ENCODE results near the gene LSP1. TPM values are rescaled to one million over a fixed set of nuclear protein-coding genes. Genes with fewer than 3 reads are reported as not detected.

Gene LSP1
- polyA plus RNA-seq, 1 donor from 2014 or later, result not detected

GRCh38 chr11:1864231-1864630 is 11.3 kb downstream of the LSP1 start:
- TF ChIP-seq RAD21 (conservative IDR thresholded peaks at IDR 0.05) (no peak), POLR2AphosphoS5 (IDR thresholded peaks at IDR 0.05) (no peak), EZH2 (IDR thresholded peaks at IDR 0.05; ENCODE audit: borderline replicate concordance, insufficient read depth, low read length, poor library complexity, severe bottlenecking) (no peak), TAF1 (IDR thresholded peaks at IDR 0.05; ENCODE audit: low read depth) (no peak), SMC3 (conservative IDR thresholded peaks at IDR 0.05; ENCODE audit: poor library complexity) (no peak), MXI1 (conservative IDR thresholded peaks at IDR 0.05; ENCODE audit: poor library complexity, severe bottlenecking) (no peak)
- TF ChIP-seq, protein P1, sequence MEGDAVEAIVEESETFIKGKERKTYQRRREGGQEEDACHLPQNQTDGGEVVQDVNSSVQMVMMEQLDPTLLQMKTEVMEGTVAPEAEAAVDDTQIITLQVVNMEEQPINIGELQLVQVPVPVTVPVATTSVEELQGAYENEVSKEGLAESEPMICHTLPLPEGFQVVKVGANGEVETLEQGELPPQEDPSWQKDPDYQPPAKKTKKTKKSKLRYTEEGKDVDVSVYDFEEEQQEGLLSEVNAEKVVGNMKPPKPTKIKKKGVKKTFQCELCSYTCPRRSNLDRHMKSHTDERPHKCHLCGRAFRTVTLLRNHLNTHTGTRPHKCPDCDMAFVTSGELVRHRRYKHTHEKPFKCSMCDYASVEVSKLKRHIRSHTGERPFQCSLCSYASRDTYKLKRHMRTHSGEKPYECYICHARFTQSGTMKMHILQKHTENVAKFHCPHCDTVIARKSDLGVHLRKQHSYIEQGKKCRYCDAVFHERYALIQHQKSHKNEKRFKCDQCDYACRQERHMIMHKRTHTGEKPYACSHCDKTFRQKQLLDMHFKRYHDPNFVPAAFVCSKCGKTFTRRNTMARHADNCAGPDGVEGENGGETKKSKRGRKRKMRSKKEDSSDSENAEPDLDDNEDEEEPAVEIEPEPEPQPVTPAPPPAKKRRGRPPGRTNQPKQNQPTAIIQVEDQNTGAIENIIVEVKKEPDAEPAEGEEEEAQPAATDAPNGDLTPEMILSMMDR (IDR thresholded peaks at IDR 0.05; ENCODE audit: poor library complexity, severe bottlenecking), result no peak
- Histone ChIP-seq H3F3A (ENCODE audit: insufficient read depth, low read length, poor library complexity, severe bottlenecking) (no peaks in the 10 kb centered on the region), H2AFZ (ENCODE audit: low read depth, low read length) (no peak overlapping the region), H3K9me3 (ENCODE audit: low read length) (no peaks in the 10 kb centered on the region), H3K9me2 (ENCODE audit: insufficient read depth, low read length) (no peaks in the 10 kb centered on the region), H3K27ac (ENCODE audit: low read length) (no peak overlapping the region), H3K9ac (ENCODE audit: low read length) (no peak overlapping the region), H3K4me2 (ENCODE audit: low read length) (no peak overlapping the region), H3K79me2 (replicated peaks; ENCODE audit: insufficient read depth, low read length) (no peaks in the 10 kb centered on the region), H3K27me3 (ENCODE audit: insufficient read depth, low read depth, low read length) (no peaks in the 10 kb centered on the region), H3K36me3 (ENCODE audit: insufficient read depth, low read length) (no peaks in the 10 kb centered on the region), H3K4me3 (ENCODE audit: low read length) (no peak overlapping the region), H4K20me1 (ENCODE audit: insufficient read depth) (no peaks in the 10 kb centered on the region)

- Histone ChIP-seq H3F3A (ENCODE audit: insufficient read depth, low read length, poor library complexity, severe bottlenecking) (no peaks in the 10 kb centered on the region), H3K9ac (ENCODE audit: low read length) (no peak overlapping the region), H3K27ac (ENCODE audit: low read length) (no peak overlapping the region), H3K4me3 (ENCODE audit: low read length) (no peak overlapping the region), H2AFZ (ENCODE audit: low read depth, low read length) (no peak overlapping the region), H3K9me2 (ENCODE audit: insufficient read depth, low read length) (no peaks in the 10 kb centered on the region), H3K9me3 (ENCODE audit: low read length) (no peaks in the 10 kb centered on the region), H3K36me3 (ENCODE audit: insufficient read depth, low read length) (no peaks in the 10 kb centered on the region), H4K20me1 (ENCODE audit: insufficient read depth) (no peaks in the 10 kb centered on the region), H3K79me2 (replicated peaks; ENCODE audit: insufficient read depth, low read length) (no peaks in the 10 kb centered on the region), H3K27me3 (ENCODE audit: insufficient read depth, low read depth, low read length) (no peaks in the 10 kb centered on the region), H3K4me2 (ENCODE audit: low read length) (no peak overlapping the region)
- TF ChIP-seq TAF1 (IDR thresholded peaks at IDR 0.05; ENCODE audit: low read depth), result no peak
- TF ChIP-seq POLR2AphosphoS5 (IDR thresholded peaks at IDR 0.05), result no peak
- TF ChIP-seq RAD21 (conservative IDR thresholded peaks at IDR 0.05), result no peak
- TF ChIP-seq, protein P1 (IDR thresholded peaks at IDR 0.05; ENCODE audit: poor library complexity, severe bottlenecking), result no peak
- no peak for TF ChIP-seq SMC3 (conservative IDR thresholded peaks at IDR 0.05; ENCODE audit: poor library complexity)
- no peak for TF ChIP-seq MXI1 (conservative IDR thresholded peaks at IDR 0.05; ENCODE audit: poor library complexity, severe bottlenecking)
- no peak for TF ChIP-seq EP300 (conservative IDR thresholded peaks at IDR 0.05; ENCODE audit: poor library complexity, severe bottlenecking)
- TF ChIP-seq REST (IDR thresholded peaks at IDR 0.05; ENCODE audit: borderline replicate concordance), result no peak
- no peak for TF ChIP-seq EZH2 (IDR thresholded peaks at IDR 0.05; ENCODE audit: borderline replicate concordance, insufficient read depth, low read length, poor library complexity, severe bottlenecking)
Measured at GRCh38 chr11:1864831-1865665, 12.2 kb downstream of the LSP1 start.

All from neural cell (in vitro differentiated cells).